ENCODE measurements around the gene HOXA1. TPM values are rescaled to one million over a fixed set of nuclear protein-coding genes. Genes with fewer than 3 reads are reported as not detected.

Gene HOXA1
- total and polyA plus RNA-seq, 2 of the 8 experiments (the other 6 are each of a cell fraction or from before 2014, with no cell fraction given): not detected

DNA sequence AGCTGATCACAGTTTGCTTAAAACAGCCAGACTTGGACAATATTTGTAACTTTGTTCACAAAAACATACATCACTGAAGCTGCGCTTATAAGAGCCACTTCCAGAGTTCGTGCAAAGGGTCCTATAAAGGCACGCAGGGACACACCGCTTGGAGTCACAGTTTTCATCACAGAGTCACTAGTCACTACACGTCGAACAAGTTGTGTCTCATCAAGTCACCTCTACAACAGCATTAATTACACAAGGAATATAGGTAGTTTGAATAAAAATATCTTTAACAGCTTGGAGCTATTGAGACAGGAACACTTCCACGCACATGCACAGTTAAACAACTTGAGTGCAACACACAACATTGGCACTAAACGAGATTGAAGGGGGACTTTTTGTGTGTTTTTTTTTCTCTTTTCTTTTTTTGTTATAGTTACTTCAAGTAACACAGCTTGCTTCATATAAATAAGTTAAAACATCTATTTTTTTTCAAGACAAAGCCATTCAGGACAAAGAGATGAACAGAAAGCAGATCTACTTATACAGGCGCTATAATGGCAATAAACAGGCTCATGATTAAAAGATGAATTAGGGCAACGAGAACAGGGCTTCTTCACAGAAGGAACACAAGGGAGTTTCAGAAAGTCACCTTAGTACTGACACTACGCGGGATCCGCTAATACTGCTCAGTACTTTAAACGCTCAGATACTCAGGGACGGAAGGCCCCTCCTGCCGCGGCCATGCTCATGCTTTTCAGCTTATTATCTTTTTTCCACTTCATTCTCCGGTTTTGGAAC, 45.5 kb upstream of the HOXA1 start:
- Histone ChIP-seq H3K14ac (ENCODE audit: insufficient read length) (no peak overlapping the region), H4K20me1 (replicated peaks in 1 of 2; ENCODE audit: control insufficient read depth in 1 of 2, insufficient read depth in 2 of 2, low read length in 2 of 2) (peaks cover 16 to 21% of the 10 kb centered on the region in 2 experiments), H3K79me1 (ENCODE audit: low read depth, low read length) (no peaks in the 10 kb centered on the region), H3K18ac (ENCODE audit: extremely low read depth, low read length) (no peak overlapping the region), H2BK12ac (ENCODE audit: low read depth, low read length) (no peak overlapping the region), H2BK5ac (ENCODE audit: low read depth, low read length) (no peak overlapping the region), H3K4me3 (ENCODE audit: extremely low read depth in 1 of 4, insufficient read depth in 2 of 4, low read depth in 3 of 4, low read length in 4 of 4) (no peak overlapping the region), H3K9me3 (ENCODE audit: insufficient read depth in 2 of 2, low read depth in 1 of 2, low read length in 1 of 2) (peaks cover 0 to 3% of the 10 kb centered on the region in 2 experiments; a peak in 1 of 4 replicates), H3K27ac (ENCODE audit: low read depth, low read length) (no peak overlapping the region), H3K4ac (replicated peaks; ENCODE audit: insufficient read length, low read depth, low read length) (no peak overlapping the region), H3K4me1 (replicated peaks in 1 of 4; ENCODE audit: control insufficient read depth in 3 of 4, insufficient read depth in 4 of 4, low read length in 3 of 4) (peaks cover 0 to 6% (median 3%) of the 10 kb centered on the region in 4 experiments; a peak in 4 of 7 replicates), H3K23me2 (ENCODE audit: low read depth, low read length) (peaks cover 9% of the 10 kb centered on the region), H2BK120ac (replicated peaks; ENCODE audit: low read depth, low read length) (no peak overlapping the region), H4K8ac (ENCODE audit: extremely low read depth, insufficient read depth, low read length) (no peak overlapping the region), H2AK5ac (ENCODE audit: low read depth, low read length) (no peak overlapping the region), H3K27me3 (replicated peaks in 1 of 4; ENCODE audit: control insufficient read depth in 3 of 4, extremely low read depth in 1 of 4, insufficient read depth in 3 of 4, low read length in 3 of 4) (peaks cover 97 to 100% (median 99%) of the 10 kb centered on the region in 4 experiments), H3K4me2 (ENCODE audit: insufficient read depth in 1 of 2, low read depth in 2 of 2, low read length in 2 of 2) (no peak overlapping the region; a peak in 1 of 4 replicates), H3K23ac (ENCODE audit: insufficient read length) (no peak overlapping the region), H3K56ac (replicated peaks; ENCODE audit: insufficient read length, low read depth, low read length) (no peak overlapping the region), H2BK20ac (ENCODE audit: low read length) (no peak overlapping the region), H4K91ac (replicated peaks; ENCODE audit: insufficient read length, low read length) (no peak overlapping the region), H2BK15ac (ENCODE audit: low read length) (no peak overlapping the region), H3K9ac (replicated peaks in 1 of 4; ENCODE audit: extremely low read depth in 1 of 4, low read depth in 3 of 4, low read length in 3 of 4) (no peak overlapping the region), H4K5ac (ENCODE audit: insufficient read length, low read depth, low read length) (no peak overlapping the region), H3K79me2 (ENCODE audit: control insufficient read depth in 1 of 2, insufficient read depth in 2 of 2, low read length in 2 of 2) (no peaks in the 10 kb centered on the region), H2AFZ (ENCODE audit: low read length) (no peak overlapping the region), H3K36me3 (ENCODE audit: control insufficient read depth in 2 of 4, insufficient read depth in 4 of 4, low read length in 3 of 4) (peaks cover 0 to 6% (median 0%) of the 10 kb centered on the region in 4 experiments; a peak in 1 of 8 replicates)
- ChIA-PET CTCF (ENCODE audit: partially characterized antibody) (interaction anchor here (0.6 to 12.5 kb wide), 20 partner anchors 9 to 871 kb away, joined by 3 to 123 read pairs (median 4); partner anchors contain the start of genes HOXA1, HOXA3 and HOXA7), POLR2A (ENCODE audit: partially characterized antibody) (no interaction called here)
- FAIRE-seq (no peak), DNase-seq (ENCODE audit: low read depth in 1 of 2, low spot score in 2 of 2) (no peak)
- TF ChIP-seq, protein P1, sequence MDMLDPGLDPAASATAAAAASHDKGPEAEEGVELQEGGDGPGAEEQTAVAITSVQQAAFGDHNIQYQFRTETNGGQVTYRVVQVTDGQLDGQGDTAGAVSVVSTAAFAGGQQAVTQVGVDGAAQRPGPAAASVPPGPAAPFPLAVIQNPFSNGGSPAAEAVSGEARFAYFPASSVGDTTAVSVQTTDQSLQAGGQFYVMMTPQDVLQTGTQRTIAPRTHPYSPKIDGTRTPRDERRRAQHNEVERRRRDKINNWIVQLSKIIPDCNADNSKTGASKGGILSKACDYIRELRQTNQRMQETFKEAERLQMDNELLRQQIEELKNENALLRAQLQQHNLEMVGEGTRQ (IDR thresholded peaks at IDR 0.05; ENCODE audit: low read length): no peak
- no peak for TF ChIP-seq RFX5 (IDR thresholded peaks at IDR 0.05; ENCODE audit: borderline replicate concordance, low read depth, low read length)
- no peak for TF ChIP-seq TAF7 (optimal IDR thresholded peaks at IDR 0.05; ENCODE audit: borderline replicate concordance, low read depth, low read length)
- TF ChIP-seq CEBPB (IDR thresholded peaks at IDR 0.05; ENCODE audit: low read depth, low read length): no peak
- no peak for TF ChIP-seq SP1 (IDR thresholded peaks at IDR 0.05; ENCODE audit: low read depth, low read length)
- TF ChIP-seq, protein P2, sequence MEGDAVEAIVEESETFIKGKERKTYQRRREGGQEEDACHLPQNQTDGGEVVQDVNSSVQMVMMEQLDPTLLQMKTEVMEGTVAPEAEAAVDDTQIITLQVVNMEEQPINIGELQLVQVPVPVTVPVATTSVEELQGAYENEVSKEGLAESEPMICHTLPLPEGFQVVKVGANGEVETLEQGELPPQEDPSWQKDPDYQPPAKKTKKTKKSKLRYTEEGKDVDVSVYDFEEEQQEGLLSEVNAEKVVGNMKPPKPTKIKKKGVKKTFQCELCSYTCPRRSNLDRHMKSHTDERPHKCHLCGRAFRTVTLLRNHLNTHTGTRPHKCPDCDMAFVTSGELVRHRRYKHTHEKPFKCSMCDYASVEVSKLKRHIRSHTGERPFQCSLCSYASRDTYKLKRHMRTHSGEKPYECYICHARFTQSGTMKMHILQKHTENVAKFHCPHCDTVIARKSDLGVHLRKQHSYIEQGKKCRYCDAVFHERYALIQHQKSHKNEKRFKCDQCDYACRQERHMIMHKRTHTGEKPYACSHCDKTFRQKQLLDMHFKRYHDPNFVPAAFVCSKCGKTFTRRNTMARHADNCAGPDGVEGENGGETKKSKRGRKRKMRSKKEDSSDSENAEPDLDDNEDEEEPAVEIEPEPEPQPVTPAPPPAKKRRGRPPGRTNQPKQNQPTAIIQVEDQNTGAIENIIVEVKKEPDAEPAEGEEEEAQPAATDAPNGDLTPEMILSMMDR (IDR thresholded peaks at IDR 0.05; ENCODE audit: control extremely low read depth in 1 of 3, insufficient read depth in 1 of 3, low read depth in 1 of 3, low read length in 3 of 3): no peak
- 38% methylated on average over 18 of the region's 18 CpGs; no CpG with 5 or more reads in 1 of the 2 experiments for WGBS, 2 experiments (ENCODE audit: extremely low coverage in 1 of 2, insufficient coverage in 1 of 2, insufficient read length in 1 of 2, insufficient replicate concordance in 2 of 2, low coverage in 1 of 2, low lambda C conversion rate in 2 of 2, missing lambda C conversion rate in 1 of 2)
